ENCODE results near the gene ADAT1. TPM values are rescaled to one million over a fixed set of nuclear protein-coding genes. Genes with fewer than 3 reads are reported as not detected.
A peak's percentile ranks its signal among the peaks of the same experiment; 100 is the strongest.

Gene ADAT1
- total RNA-seq, 4 donors from 2014 or later, result 14.7 to 44.8 (median 19.0) TPM

GRCh38 chr16:75624921-75625334 is 1.8 kb upstream of the ADAT1 start:
- in situ Hi-C loops (cut with MboI; ENCODE audit: low sequenced_read_pairs in 4 of 4) (loop anchor here in 2 of 4 donors (10.0 to 25.0 kb wide), 4 partner anchors 60 to 1562 kb away; partner anchors contain the start of genes GABARAPL2 (in 1 of the 2), MON1B (in 1 of the 2), SYCE1L (in 1 of the 2) and TMEM170A (in 1 of the 2)), intact Hi-C loops (cut with DNase I; ENCODE audit: low total_unique reads) (no loop called here)
- peaks cover under 1 to 44% of the 10 kb centered on the region in 2 donors for H3K36me3 ChIP-seq
- no peaks in the 10 kb centered on the region for H3K27me3 ChIP-seq
- DNase-seq (no peak), ATAC-seq (no peak)
- no peak overlapping the region for H3K4me3 ChIP-seq
- H3K4me1 ChIP-seq, result peaks cover 20 to 22% of the 10 kb centered on the region in 2 donors
- no peaks in the 10 kb centered on the region for H3K9me3 ChIP-seq
- TF ChIP-seq CTCF (IDR thresholded peaks at IDR 0.05 in 4 of 5, conservative IDR thresholded peaks at IDR 0.05 in 1 of 5), result no peak
- TF ChIP-seq POLR2A (IDR thresholded peaks at IDR 0.05), result no peak
- H3K27ac ChIP-seq, result peak overlapping the region in 1 of 4 donors; percentile 5

- Histone ChIP-seq H3K27me3 (no peaks in the 10 kb centered on the region), H3K27ac (no peak overlapping the region), H3K9me3 (no peaks in the 10 kb centered on the region), H3K36me3 (peaks cover 0 to 40% of the 10 kb centered on the region in 2 donors), H3K4me1 (peaks cover 18 to 20% of the 10 kb centered on the region in 2 donors), H3K4me3 (no peak overlapping the region)
- DNase-seq, result no peak
- ATAC-seq, result no peak
- in situ Hi-C loops (cut with MboI; ENCODE audit: low sequenced_read_pairs in 4 of 4), result loop anchor here in 1 of 4 donors (10.0 to 25.0 kb wide), 2 partner anchors 56 to 1566 kb away; partner anchors contain the start of genes GABARAPL2, MON1B and SYCE1L
- intact Hi-C loops (cut with DNase I; ENCODE audit: low total_unique reads), result no loop called here
- TF ChIP-seq POLR2A (IDR thresholded peaks at IDR 0.05) (no peak), CTCF (IDR thresholded peaks at IDR 0.05 in 4 of 5, conservative IDR thresholded peaks at IDR 0.05 in 1 of 5) (no peak)
Observed at GRCh38 chr16:75621170-75621477, 2.0 kb downstream of the ADAT1 start.

GRCh38 chr16:75620326-75621169 is 2.5 kb downstream of the ADAT1 start:
- peaks cover 18 to 20% of the 10 kb centered on the region in 2 donors for H3K4me1 ChIP-seq
- no peaks in the 10 kb centered on the region for H3K9me3 ChIP-seq
- intact Hi-C loops (cut with DNase I; ENCODE audit: low total_unique reads) (no loop called here), in situ Hi-C loops (cut with MboI; ENCODE audit: low sequenced_read_pairs in 4 of 4) (loop anchor here in 1 of 4 donors (10.0 to 25.0 kb wide), 2 partner anchors 56 to 1567 kb away; partner anchors contain the start of genes GABARAPL2, MON1B and SYCE1L)
- no peak overlapping the region for H3K27ac ChIP-seq
- DNase-seq (no peak), ATAC-seq (no peak)
- TF ChIP-seq POLR2A (IDR thresholded peaks at IDR 0.05) (no peak), CTCF (IDR thresholded peaks at IDR 0.05 in 4 of 5, conservative IDR thresholded peaks at IDR 0.05 in 1 of 5) (no peak)
- peaks cover 3 to 40% of the 10 kb centered on the region in 2 donors for H3K36me3 ChIP-seq
- no peak overlapping the region for H3K4me3 ChIP-seq
- H3K27me3 ChIP-seq, result no peaks in the 10 kb centered on the region

- no peak overlapping the region for H3K4me3 ChIP-seq
- intact Hi-C loops (cut with DNase I; ENCODE audit: low total_unique reads), result loop anchor here (5.0 kb wide), 1 partner anchor 36 kb away; no protein-coding TSS in a partner anchor
- no peak overlapping the region for H3K27ac ChIP-seq
- no peaks in the 10 kb centered on the region for H3K27me3 ChIP-seq
- peaks cover 18 to 20% of the 10 kb centered on the region in 2 donors for H3K4me1 ChIP-seq
- in situ Hi-C loops (cut with MboI; ENCODE audit: low sequenced_read_pairs in 4 of 4), result loop anchor here in 1 of 4 donors (25.0 kb wide), 1 partner anchor 1569 kb away; the partner anchor contains the start of genes MON1B and SYCE1L
- DNase-seq (no peak), ATAC-seq (no peak)
- TF ChIP-seq POLR2A (IDR thresholded peaks at IDR 0.05) (no peak), CTCF (IDR thresholded peaks at IDR 0.05 in 4 of 5, conservative IDR thresholded peaks at IDR 0.05 in 1 of 5) (no peak)
- no peaks in the 10 kb centered on the region for H3K9me3 ChIP-seq
- H3K36me3 ChIP-seq, result peaks cover 3 to 51% of the 10 kb centered on the region in 2 donors
Observed at GRCh38 chr16:75618780-75619179, 4.3 kb downstream of the ADAT1 start.
